Epithelial cell of esophagus (primary cell): ENCODE data around the gene KRTAP4-16.
"Not testable (repeated sequence)": the region's sequence is repeated elsewhere in the genome, so short reads cannot be mapped to it uniquely, and the experiment has no call there.

Source experiments
- DNase-seq: peaks from one replicate; pipeline ENCODE4 v3.0.0; 2010; ENCODE audit warnings: low read depth
- H3K4me3 ChIP-seq: 2 replicates; pipeline ENCODE4 v1.5.1; 2011; ENCODE audit warnings: mild to moderate bottlenecking, low read length, control low read depth
- TF ChIP-seq, protein P1 (sequence below): IDR thresholded peaks from 2 replicates; pipeline ENCODE4 v1.5.1; 2011; ENCODE audit warnings: low read depth, mild to moderate bottlenecking, low read length, control low read depth, inconsistent platforms; ENCODE audit not compliant: insufficient read depth; ENCODE audit errors: missing control alignments

KRTAP4-16 gene

DNA sequence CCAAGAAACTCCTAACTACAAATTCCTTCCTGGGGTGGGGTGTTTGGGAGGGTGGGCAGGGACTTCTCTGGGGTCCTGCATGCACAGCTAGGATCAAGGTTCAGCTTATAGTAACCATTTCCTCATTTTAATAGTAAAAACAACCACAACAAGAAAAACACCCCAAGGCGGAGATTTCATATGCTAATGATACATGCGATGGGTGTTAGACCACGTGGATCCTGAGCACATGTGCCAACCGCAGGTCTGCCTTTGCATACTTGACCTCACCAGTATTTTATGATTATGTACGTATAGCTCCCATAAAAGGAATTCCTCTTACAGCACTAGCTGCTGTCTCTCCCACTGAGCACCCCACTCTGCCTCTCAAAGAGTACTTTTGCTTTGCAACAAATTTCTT is 14.3 kb upstream of the KRTAP4-16 start:
- TF ChIP-seq, protein P1, sequence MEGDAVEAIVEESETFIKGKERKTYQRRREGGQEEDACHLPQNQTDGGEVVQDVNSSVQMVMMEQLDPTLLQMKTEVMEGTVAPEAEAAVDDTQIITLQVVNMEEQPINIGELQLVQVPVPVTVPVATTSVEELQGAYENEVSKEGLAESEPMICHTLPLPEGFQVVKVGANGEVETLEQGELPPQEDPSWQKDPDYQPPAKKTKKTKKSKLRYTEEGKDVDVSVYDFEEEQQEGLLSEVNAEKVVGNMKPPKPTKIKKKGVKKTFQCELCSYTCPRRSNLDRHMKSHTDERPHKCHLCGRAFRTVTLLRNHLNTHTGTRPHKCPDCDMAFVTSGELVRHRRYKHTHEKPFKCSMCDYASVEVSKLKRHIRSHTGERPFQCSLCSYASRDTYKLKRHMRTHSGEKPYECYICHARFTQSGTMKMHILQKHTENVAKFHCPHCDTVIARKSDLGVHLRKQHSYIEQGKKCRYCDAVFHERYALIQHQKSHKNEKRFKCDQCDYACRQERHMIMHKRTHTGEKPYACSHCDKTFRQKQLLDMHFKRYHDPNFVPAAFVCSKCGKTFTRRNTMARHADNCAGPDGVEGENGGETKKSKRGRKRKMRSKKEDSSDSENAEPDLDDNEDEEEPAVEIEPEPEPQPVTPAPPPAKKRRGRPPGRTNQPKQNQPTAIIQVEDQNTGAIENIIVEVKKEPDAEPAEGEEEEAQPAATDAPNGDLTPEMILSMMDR: no peak
- no peak for DNase-seq
- no peak overlapping the region for H3K4me3 ChIP-seq

DNA sequence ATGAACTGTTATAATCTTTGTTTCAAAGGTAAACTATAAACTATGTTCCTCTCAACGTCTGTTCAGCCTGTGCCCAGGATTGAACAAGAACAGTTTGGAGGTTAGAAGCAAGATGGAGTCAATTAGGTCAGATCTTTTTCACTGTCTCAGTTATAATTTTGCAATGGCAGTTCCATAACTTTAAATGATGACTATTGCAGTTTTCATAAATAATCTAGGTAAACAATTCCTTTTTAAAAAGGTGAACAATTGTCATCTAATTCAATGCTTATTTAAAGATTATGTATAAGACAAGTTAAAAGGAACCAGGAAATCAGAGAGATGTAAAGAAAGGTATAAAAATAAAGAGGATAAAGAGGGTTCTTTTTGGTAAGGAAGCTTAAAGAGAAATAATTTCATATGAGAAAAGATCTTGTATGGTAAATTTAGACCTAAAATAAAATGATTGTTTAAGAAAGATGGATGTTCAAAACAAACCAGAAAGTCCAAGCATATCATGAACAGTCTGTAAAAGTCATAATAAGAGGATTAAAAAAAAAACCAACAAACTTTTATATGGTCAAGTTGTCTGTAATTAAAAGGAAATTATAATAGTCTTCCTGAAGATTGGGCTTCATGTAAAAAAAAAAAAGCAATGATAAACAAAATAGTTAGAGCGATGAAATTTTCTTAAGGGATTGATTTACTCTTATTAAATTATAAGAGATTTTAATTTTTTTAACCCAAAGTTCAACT is 9.3 kb upstream of the KRTAP4-16 start:
- H3K4me3 ChIP-seq: no peak overlapping the region
- TF ChIP-seq, protein P1: no peak
- DNase-seq: no peak

DNA sequence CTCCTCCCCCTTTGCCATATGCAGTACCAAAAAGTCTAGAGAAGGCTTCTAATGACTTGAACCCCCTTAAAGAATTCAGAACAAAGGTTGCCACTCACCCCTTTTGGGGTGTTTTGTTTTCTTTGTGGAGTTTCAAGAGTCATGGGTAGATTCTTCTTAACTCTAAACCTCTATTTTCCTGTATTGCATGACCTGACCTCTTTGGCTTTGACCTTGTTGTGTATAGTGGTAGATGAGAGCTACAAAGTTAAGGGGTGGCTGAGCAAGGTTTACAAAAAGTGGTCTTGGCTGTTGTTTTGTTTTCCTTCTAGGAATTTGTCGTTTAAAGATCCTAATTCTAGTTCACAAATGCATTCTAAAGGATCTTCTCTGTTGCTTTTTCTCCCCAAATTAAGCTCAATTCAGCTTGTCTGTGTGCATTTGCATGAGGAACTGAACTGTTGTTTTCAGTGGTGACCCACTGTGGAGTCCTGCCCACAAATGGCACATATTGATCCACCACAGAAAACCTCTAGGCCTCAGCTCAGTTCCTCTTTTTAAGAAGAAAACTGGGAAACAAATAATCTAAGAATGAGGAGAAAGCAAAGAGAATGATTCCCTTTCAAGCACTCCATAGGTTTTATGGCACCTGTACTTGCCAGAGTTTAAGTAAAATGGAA is 6.8 kb upstream of the KRTAP4-16 start:
- H3K4me3 ChIP-seq, DNase-seq: not testable (repeated sequence)

DNA sequence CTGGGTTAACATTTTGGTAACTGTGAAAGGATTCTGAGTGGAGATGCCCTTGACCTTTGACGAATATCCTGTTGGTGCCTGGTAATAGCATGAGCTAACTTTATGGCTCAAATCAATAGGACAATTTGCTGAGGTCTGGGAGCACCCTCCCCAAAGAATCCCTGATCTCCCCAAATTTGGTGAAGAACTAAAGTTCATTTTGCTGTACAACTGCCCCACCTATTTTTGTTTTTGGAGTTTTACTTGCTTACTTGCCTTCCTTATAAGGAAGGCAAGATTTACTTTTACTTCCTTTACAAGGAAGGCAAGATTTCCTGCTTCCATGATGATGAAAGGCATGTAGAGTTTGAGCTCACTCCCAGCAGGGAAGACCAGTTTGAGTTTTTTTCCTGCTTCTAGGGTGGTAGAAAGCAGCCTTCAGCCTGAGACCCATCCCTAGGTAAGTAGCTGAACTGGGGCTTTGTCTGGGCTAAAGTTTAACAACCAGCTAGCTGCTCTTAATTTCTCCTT is 6.0 kb upstream of the KRTAP4-16 start:
- no peak overlapping the region for H3K4me3 ChIP-seq
- no peak for DNase-seq
- TF ChIP-seq, protein P1: no peak

DNA sequence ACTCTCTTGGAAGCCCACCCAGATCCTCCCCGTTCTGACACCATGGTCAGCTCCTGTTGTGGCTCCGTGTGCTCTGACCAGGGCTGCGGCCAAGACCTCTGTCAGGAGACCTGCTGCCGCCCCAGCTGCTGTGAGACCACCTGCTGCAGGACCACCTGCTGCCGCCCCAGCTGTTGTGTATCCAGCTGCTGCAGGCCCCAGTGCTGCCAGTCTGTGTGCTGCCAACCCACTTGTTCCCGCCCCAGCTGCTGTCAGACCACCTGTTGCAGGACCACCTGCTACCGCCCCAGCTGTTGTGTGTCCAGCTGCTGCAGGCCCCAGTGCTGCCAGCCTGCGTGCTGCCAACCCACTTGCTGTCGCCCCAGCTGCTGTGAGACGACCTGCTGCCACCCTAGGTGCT is 3.3 kb upstream of the KRTAP4-16 start, which contains the start of gene KRTAP4-9:
TSS of gene KRTAP4-9 (plus strand) at position 43 of the 400 bp plus-strand sequence. CDS start at position 43, 0 bp downstream.
- not testable (repeated sequence) for H3K4me3 ChIP-seq, DNase-seq

DNA sequence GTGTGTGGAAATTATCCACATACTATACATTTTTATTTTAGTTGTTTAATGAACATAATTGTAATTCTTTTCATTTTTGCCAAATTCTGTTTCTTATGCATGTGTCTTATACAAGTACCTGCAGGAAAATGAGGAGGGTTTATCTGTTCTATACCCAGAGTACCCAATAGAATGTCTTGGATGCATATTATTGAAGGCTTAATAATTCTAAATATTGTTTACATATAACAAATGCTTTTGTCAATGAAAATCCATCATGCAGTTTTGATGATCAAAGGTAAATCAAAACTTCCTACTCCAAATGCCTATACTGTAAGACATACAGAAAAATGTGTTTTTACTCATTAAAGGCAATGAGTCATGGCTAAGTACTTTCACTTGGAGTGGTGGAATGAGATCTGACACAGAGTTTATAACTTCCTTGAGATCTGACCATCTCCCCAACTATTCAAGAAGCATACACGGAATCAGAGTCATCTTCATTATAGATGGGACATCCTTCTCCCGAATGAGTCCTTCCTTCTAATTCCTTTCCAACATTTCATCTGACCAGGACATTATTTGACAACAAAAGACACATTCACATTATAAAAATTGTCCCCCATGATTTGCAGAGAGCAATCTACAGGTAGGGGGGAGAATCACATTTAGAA is 2.5 kb upstream of the KRTAP4-16 start:
- peak; percentile 65 for DNase-seq
- H3K4me3 ChIP-seq: not testable (repeated sequence)

DNA sequence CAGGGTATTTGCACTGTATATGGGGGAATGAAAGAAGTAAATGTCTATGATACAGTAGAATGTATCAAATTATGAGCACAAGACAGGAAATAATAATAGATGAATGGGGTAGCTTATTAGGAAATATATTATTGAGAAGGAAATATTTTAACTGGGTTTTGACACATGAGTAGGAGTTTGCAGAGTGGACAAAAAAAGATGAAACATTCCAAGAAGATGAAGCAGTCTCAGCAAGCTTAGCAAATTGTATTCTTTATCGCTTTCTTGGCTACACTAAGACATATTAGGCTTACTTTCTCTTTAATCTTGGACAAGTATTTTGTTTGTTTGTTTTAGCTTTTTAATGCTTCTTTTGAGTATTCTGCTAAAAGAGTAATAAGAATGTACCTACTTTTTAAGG is 1.9 kb upstream of the KRTAP4-16 start:
- DNase-seq: no peak

DNA sequence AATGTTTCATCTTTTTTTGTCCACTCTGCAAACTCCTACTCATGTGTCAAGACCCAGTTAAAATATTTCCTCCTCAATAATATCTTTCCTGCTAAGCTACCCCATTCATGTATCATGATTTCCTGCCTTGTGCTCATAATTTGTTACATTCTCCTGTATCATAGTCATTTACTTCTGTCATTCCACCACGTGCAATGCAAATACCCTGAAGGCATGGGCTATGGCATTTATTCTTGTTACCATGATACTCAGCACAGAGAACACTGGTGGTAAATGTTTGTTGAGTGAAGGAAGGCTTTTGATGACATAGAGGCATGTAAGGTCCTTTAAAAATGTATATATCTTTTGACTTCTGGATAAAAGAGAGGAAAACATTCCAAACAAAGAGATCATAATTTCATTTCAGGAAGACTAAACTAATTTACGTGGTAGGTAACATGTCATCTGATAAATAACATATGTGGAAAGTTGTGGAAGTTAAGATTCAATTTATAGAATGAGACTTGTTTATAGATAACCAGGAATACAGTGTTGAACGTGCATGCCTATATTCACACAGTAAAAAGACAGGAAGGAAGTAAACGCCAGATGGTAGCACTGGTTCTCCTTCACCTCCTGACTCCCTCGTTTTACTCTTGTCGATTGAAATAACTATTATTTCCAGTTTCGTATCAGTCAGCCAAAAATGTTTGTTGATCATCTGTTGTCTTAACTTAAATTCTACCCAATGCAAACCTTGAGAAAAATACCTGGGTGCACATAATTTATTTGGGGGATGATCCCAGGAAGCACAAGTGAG is 2.1 kb downstream of the KRTAP4-16 start:
- H3K4me3 ChIP-seq: not testable (repeated sequence)
- DNase-seq: peak; percentile 91

More for the DNA sequence above, 1.9 kb upstream of the KRTAP4-16 start:
- TF ChIP-seq, protein P1: no peak
- H3K4me3 ChIP-seq: no peak overlapping the region
